Measurements from ENCODE around the gene RXRG. TPM values are rescaled to one million over a fixed set of nuclear protein-coding genes. Genes with fewer than 3 reads are reported as not detected.

The RXRG gene
- total RNA-seq, 1 experiment from 2014 or later = not detected

DNA sequence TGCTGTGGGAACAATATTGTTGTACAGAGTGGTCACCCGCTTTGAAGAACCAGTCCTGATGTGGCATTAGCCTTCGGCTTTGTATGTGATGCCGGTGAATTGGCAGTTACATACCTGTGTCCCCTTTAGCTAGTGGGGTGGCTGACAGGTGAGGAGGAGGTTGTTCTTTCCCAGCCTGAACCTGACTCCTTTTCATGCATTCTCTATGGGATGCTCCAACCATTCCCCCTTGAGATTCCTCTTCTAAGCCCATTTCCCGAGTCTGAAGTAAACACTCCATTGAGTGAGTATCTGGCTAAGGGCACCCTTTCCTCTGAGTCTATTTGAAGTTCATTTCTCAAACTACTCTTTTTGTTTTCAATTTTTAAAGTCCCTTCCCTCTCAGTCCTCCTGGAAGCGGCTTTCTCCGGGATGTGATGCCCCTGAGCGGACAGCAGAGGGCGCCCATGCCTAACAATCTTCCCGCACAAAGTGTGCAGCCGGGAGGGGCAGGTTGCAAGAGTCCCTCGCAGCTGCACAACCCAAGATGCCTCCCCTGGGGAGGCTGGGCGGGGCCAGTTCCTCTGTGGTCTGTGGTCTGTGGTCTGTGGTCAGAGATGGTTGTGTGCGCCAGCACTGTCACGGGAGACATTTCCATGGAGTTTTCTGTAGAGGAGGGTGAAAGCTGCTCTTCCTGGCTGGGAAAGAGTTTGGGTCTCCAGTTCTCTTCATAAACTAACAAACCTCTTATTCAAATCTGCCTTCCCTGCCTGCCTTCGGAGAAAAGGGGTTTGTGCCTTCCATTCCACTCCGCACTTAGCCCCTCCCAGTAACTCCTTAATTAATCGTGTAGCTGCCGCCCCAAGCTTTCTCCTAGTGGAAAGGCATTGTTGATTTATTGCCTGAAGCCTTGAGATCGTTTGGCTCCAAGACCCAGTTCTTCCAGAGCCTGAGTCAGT lies 52.0 kb downstream of the RXRG start:
- Histone ChIP-seq H3K27me3 (ENCODE audit: insufficient read depth, low read length) (peaks cover 38% of the 10 kb centered on the region), H3K9me2 (ENCODE audit: insufficient read depth) (no peaks in the 10 kb centered on the region), H3K79me2 (ENCODE audit: insufficient read depth, low read length) (no peaks in the 10 kb centered on the region), H3K9me3 (ENCODE audit: control insufficient read depth in 1 of 2, insufficient read depth in 1 of 2, low read depth in 1 of 2, low read length in 2 of 2) (no peaks in the 10 kb centered on the region), H2AFZ (ENCODE audit: low read depth, low read length, poor library complexity, severe bottlenecking) (peak overlapping the region; percentile 1), H3K27ac (ENCODE audit: low read depth, low read length) (no peak overlapping the region), H3K4me2 (ENCODE audit: low read length) (peak overlapping the region; percentile 47), H3K4me1 (ENCODE audit: control insufficient read depth in 1 of 2, insufficient read depth in 2 of 2, low read length in 2 of 2) (peaks cover 4 to 7% of the 10 kb centered on the region in 2 experiments; a peak in 2 of 4 replicates), H3K36me3 (ENCODE audit: control insufficient read depth in 1 of 2, insufficient read depth in 2 of 2, low read length in 2 of 2) (no peaks in the 10 kb centered on the region), H4K20me1 (ENCODE audit: insufficient read depth) (no peaks in the 10 kb centered on the region), H3K4me3 (replicated peaks in 1 of 2; ENCODE audit: low read depth in 1 of 2, low read length in 2 of 2) (no peak overlapping the region), H3K9ac (ENCODE audit: low read length) (no peak overlapping the region)
- no TSS peak for BruUV-seq (replicated peaks)
- ChIA-PET RAD21 (ENCODE audit: low non-redundant PET in 1 of 2, low total read pairs in 2 of 2, uncharacterized antibody in 2 of 2, unreplicated experiment in 2 of 2) (interaction anchor here (1.4 to 1.5 kb wide), 2 partner anchors 199 to 200 kb away, joined by 4 to 8 read pairs; no protein-coding TSS in a partner anchor), POLR2A (no interaction called here), CTCF (interaction anchor here (0.6 to 2.9 kb wide), 14 partner anchors 10 to 1664 kb away, joined by 3 to 21 read pairs (median 4); no protein-coding TSS in a partner anchor)
- ATAC-seq (peak; percentile 99), DNase-seq (ENCODE audit: low read depth, low spot score) (peak; percentile 55)
- no peak for TF ChIP-seq POLR2AphosphoS5 (IDR thresholded peaks at IDR 0.05; ENCODE audit: low read depth, low read length)
- TF ChIP-seq YY1 (IDR thresholded peaks at IDR 0.05; ENCODE audit: extremely low read depth, insufficient replicate concordance, low read depth, low read length) = peak; percentile 28
- no peak for TF ChIP-seq EZH2 (IDR thresholded peaks at IDR 0.05)
- peak; percentile 86 for TF ChIP-seq RAD21 (IDR thresholded peaks at IDR 0.05; ENCODE audit: low read depth)
- TF ChIP-seq, protein P1, sequence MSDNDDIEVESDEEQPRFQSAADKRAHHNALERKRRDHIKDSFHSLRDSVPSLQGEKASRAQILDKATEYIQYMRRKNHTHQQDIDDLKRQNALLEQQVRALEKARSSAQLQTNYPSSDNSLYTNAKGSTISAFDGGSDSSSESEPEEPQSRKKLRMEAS (IDR thresholded peaks at IDR 0.05) = 0 out of 2 replicates have a peak, but pooled peaks have one; percentile 25
- TF ChIP-seq, protein P2, sequence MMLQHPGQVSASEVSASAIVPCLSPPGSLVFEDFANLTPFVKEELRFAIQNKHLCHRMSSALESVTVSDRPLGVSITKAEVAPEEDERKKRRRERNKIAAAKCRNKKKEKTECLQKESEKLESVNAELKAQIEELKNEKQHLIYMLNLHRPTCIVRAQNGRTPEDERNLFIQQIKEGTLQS (IDR thresholded peaks at IDR 0.05) = no peak
- TF ChIP-seq, protein P3, sequence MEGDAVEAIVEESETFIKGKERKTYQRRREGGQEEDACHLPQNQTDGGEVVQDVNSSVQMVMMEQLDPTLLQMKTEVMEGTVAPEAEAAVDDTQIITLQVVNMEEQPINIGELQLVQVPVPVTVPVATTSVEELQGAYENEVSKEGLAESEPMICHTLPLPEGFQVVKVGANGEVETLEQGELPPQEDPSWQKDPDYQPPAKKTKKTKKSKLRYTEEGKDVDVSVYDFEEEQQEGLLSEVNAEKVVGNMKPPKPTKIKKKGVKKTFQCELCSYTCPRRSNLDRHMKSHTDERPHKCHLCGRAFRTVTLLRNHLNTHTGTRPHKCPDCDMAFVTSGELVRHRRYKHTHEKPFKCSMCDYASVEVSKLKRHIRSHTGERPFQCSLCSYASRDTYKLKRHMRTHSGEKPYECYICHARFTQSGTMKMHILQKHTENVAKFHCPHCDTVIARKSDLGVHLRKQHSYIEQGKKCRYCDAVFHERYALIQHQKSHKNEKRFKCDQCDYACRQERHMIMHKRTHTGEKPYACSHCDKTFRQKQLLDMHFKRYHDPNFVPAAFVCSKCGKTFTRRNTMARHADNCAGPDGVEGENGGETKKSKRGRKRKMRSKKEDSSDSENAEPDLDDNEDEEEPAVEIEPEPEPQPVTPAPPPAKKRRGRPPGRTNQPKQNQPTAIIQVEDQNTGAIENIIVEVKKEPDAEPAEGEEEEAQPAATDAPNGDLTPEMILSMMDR (IDR thresholded peaks at IDR 0.05 in 2 of 3, conservative IDR thresholded peaks at IDR 0.05 in 1 of 3; ENCODE audit: borderline replicate concordance in 1 of 3, insufficient read depth in 1 of 3, low read depth in 2 of 3, low read length in 2 of 3) = peak; percentile 63 to 94 (median 91)
- no peak for TF ChIP-seq CBX3 (IDR thresholded peaks at IDR 0.05; ENCODE audit: low read depth)
- intact Hi-C loops (cut with micrococcal nuclease) = loop anchor here (1.0 to 5.0 kb wide), 2 partner anchors 200 to 519 kb away; no protein-coding TSS in a partner anchor

Data from HCT116 (cell line).